Mucosa of gallbladder (tissue), 1 donor: ENCODE data around the gene YIPF2. TPM values are rescaled to one million over a fixed set of nuclear protein-coding genes. Genes with fewer than 3 reads are reported as not detected.
"Not testable (repeated sequence)": the region's sequence is repeated elsewhere in the genome, so short reads cannot be mapped to it uniquely, and the experiment has no call there.

Source experiments
- DNase-seq: peaks from one replicate; pipeline ENCODE4 v3.0.0-alpha.2; 2020; ENCODE audit warnings: low spot score
- total RNA-seq: library from RNA; stranded (reverse); gene quantifications from one replicate; pipeline ENCODE4 v1.2.1, GENCODE V29; 2021
- donor health status: DM: no; HTN: no; CAD: no.

YIPF2 gene
- total RNA-seq: 76.8 TPM

- peak; percentile 98 for DNase-seq
Measured at GRCh38 chr19:10928563-10929401, at the start of gene YIPF2, which contains the start of gene TIMM29. Gene YIPF2 (minus strand): TSS chr19:10928639. CDS start chr19:10928410, 229 bp downstream. Gene TIMM29 (plus strand): TSS chr19:10928811. CDS start chr19:10928823, 12 bp downstream.

- DNase-seq: no peak
Measured at GRCh38 chr19:10977742-10978092, 49.3 kb upstream of the YIPF2 start.

GRCh38 chr19:10976131-10976892 is 47.9 kb upstream of the YIPF2 start:
- DNase-seq: no peak

GRCh38 chr19:10975374-10976130 is 47.1 kb upstream of the YIPF2 start:
- DNase-seq: peak; percentile 58

GRCh38 chr19:10971107-10971726 is 42.8 kb upstream of the YIPF2 start:
- no peak for DNase-seq

GRCh38 chr19:10968527-10969135 is 40.2 kb upstream of the YIPF2 start:
- DNase-seq: no peak

GRCh38 chr19:10966809-10967208 is 38.4 kb upstream of the YIPF2 start:
- no peak for DNase-seq

- no peak for DNase-seq
Measured at GRCh38 chr19:10965398-10965797, 37.0 kb upstream of the YIPF2 start.

- DNase-seq: no peak
Measured at GRCh38 chr19:10964903-10965302, 36.5 kb upstream of the YIPF2 start.

- no peak for DNase-seq
Measured at GRCh38 chr19:10963865-10964264, 35.4 kb upstream of the YIPF2 start.

GRCh38 chr19:10962863-10963262 is 34.4 kb upstream of the YIPF2 start:
- no peak for DNase-seq

- peak; percentile 18 for DNase-seq
Measured at GRCh38 chr19:10961073-10961860, 32.8 kb upstream of the YIPF2 start.

- DNase-seq: peak; percentile 98
Measured at GRCh38 chr19:10960314-10961072, 32.1 kb upstream of the YIPF2 start, which contains the start of gene SMARCA4. Gene SMARCA4 (plus strand): TSS chr19:10961030. CDS start chr19:10984152, 23,122 bp downstream.

GRCh38 chr19:10959277-10959968 is 31.0 kb upstream of the YIPF2 start:
- DNase-seq: not testable (repeated sequence)

GRCh38 chr19:10952809-10953208 is 24.4 kb upstream of the YIPF2 start:
- peak; percentile 79 for DNase-seq

- DNase-seq: no peak
Measured at GRCh38 chr19:10946958-10947657, 18.7 kb upstream of the YIPF2 start.

- DNase-seq: no peak
Measured at GRCh38 chr19:10945264-10945663, 16.8 kb upstream of the YIPF2 start.

GRCh38 chr19:10943412-10943811 is 15.0 kb upstream of the YIPF2 start:
- not testable (repeated sequence) for DNase-seq
